AG04450 (cell line): ENCODE results near the gene KCNJ4. TPM values are rescaled to one million over a fixed set of nuclear protein-coding genes. Genes with fewer than 3 reads are reported as not detected.

Experiments used
- CTCF ChIA-PET: fragments of 300-600, 350-600 bp; formaldehyde crosslinking; extraction: SDS; loops from one replicate; lab custom pipeline; 2022; ENCODE audit warnings: antibody characterized with exemption, inconsistent platforms; lab: Charles Lee
- POLR2A ChIA-PET: fragments of 350-600 bp; formaldehyde crosslinking; extraction: SDS; loops from one replicate; lab custom pipeline; 2021; ENCODE audit warnings: antibody characterized with exemption, inconsistent platforms; lab: Yijun Ruan, JAX
- DNase-seq: peaks from one replicate; pipeline ENCODE4 v3.0.0-alpha.2; 2011; ENCODE audit warnings: low read depth, low spot score
- H3K27ac ChIP-seq: one replicate; pipeline ENCODE4 v1.5.1; 2012; ENCODE audit warnings: low read depth, low read length, control low read depth
- H3K27me3 ChIP-seq: one replicate; pipeline ENCODE4 v1.6.0; 2012; ENCODE audit warnings: low read length; ENCODE audit not compliant: control insufficient read depth, insufficient read depth
- H3K4me3 ChIP-seq: 2 replicates; pipeline ENCODE4 v1.5.1; 2011; ENCODE audit warnings: mild to moderate bottlenecking, low read depth, low read length, control low read depth
- H3K9me3 ChIP-seq: 2 replicates; pipeline ENCODE4 v1.5.1; 2012; ENCODE audit warnings: low read length; ENCODE audit not compliant: control insufficient read depth, insufficient read depth
- CTCF ChIP-seq: IDR thresholded peaks from 2 replicates; pipeline ENCODE4 v1.5.1; 2011; ENCODE audit warnings: low read depth, low read length, control low read depth, inconsistent platforms
- polyA plus RNA-seq: library from polyadenylated mRNA; depleted of rRNA; stranded (reverse); fragments of >200 nt; gene quantifications from 2 replicates; pipeline ENCODE4 v1.2.3, GENCODE V29; 2011

Gene KCNJ4
- polyA plus RNA-seq, 1 experiment, result not detected

- peaks cover 58% of the 10 kb centered on the region for H3K27me3 ChIP-seq
- no peak overlapping the region for H3K27ac ChIP-seq
- no peak for TF ChIP-seq CTCF
- ChIA-PET CTCF (no interaction called here), POLR2A (no interaction called here)
- H3K4me3 ChIP-seq, result no peak overlapping the region
- no peaks in the 10 kb centered on the region for H3K9me3 ChIP-seq
- DNase-seq, result no peak
These were observed 5.4 kb upstream of the KCNJ4 start for GRCh38 chr22:38460426-38460840.

GRCh38 chr22:38456841-38457699 is 2.1 kb upstream of the KCNJ4 start:
- Histone ChIP-seq H3K9me3 (no peaks in the 10 kb centered on the region; the same call in 1 of the 2 replicates), H3K4me3 (no peak overlapping the region), H3K27me3 (peaks cover 71% of the 10 kb centered on the region), H3K27ac (no peak overlapping the region)
- no peak for DNase-seq
- ChIA-PET CTCF (no interaction called here), POLR2A (no interaction called here)
- TF ChIP-seq CTCF, result no peak

- POLR2A ChIA-PET, result no interaction called here
- no peak overlapping the region for H3K4me3 ChIP-seq
- CTCF ChIA-PET, result no interaction called here
- H3K27ac ChIP-seq, result no peak overlapping the region
- DNase-seq, result no peak
- peaks cover 75% of the 10 kb centered on the region for H3K27me3 ChIP-seq
- no peak for TF ChIP-seq CTCF
- H3K9me3 ChIP-seq, result no peaks in the 10 kb centered on the region; the same call in 1 of the 2 replicates
These were observed 1.4 kb upstream of the KCNJ4 start for GRCh38 chr22:38456272-38456835.

- peaks cover 74% of the 10 kb centered on the region for H3K27me3 ChIP-seq
- no peak for DNase-seq
- no peak overlapping the region for H3K27ac ChIP-seq
- H3K4me3 ChIP-seq, result peak overlapping the region; percentile 37
- H3K9me3 ChIP-seq, result no peaks in the 10 kb centered on the region; the same call in 1 of the 2 replicates
- POLR2A ChIA-PET, result no interaction called here
- no peak for TF ChIP-seq CTCF
- CTCF ChIA-PET, result no interaction called here
These were observed 702 bp upstream of the KCNJ4 start for GRCh38 chr22:38455530-38456271.
